CD4-positive, alpha-beta T cell treated with Interleukin-6 at 100 ng/mL for 8 hours (primary cell): ENCODE data around the gene NF1.
"Not testable (repeated sequence)": the region's sequence is repeated elsewhere in the genome, so short reads cannot be mapped to it uniquely, and the experiment has no call there.

Experiments
- DNase-seq: peaks from one replicate; pipeline ENCODE4 v3.0.0-alpha.2; 2020; ENCODE audit warnings: mixed read lengths, low spot score

NF1 gene

GRCh38 chr17:31178951-31179350, 84.2 kb downstream of the NF1 start:
- not testable (repeated sequence) for DNase-seq

DNA sequence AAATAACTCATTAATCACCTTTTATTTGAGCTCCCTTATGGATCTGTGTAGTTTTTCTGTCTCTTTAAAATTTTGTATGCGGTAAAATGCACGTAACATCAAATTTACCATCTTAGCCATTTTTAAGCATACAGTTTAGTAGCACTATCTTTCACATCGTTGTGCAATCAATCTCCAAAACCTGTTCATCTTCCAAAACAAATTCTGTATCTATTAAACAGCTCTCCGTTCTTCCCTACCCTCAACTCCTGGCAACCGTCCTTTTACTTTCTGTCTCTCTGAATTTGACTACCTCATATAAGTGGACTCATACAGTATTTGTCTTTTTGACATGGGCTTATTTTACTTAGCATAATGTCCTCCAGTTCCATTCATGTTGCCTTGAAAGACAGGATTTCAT, 100.5 kb downstream of the NF1 start:
- DNase-seq, result no peak

- no peak for DNase-seq
Observed at GRCh38 chr17:31198026-31198425, 103.2 kb downstream of the NF1 start.

- DNase-seq, result not testable (repeated sequence)
Observed at GRCh38 chr17:31198666-31199065, 103.9 kb downstream of the NF1 start.

DNA sequence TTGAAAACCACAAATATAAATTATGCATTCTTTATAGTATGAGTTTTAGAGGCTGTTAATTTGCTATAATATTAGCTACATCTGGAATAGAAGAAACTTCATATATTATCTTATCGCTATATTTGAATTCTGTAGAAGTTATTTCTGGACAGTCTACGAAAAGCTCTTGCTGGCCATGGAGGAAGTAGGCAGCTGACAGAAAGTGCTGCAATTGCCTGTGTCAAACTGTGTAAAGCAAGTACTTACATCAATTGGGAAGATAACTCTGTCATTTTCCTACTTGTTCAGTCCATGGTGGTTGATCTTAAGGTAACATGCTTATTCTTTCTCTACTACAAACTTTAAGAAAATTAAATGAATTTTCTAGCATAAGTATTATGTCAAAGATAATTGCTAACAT, 105.5 kb downstream of the NF1 start:
- DNase-seq, result no peak

DNA sequence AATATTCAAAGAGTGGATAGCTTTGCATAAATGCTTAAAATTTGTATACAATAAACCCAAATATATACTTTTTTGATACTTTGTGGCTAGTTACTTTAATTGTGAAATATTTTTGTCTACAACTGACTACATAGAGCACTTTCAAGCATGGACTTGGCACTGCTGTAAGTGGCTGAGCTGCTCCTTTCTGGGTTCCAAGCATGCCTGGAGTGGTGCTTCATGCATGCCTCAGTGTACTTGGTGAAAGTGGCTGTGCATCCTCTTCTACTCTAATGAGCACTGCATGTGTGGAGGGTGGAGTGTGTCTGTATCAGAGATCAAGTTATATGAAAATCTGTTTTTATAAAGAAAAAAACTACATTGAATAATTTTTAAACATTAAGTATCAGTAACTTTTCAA, 108.2 kb downstream of the NF1 start:
- DNase-seq, result no peak

DNA sequence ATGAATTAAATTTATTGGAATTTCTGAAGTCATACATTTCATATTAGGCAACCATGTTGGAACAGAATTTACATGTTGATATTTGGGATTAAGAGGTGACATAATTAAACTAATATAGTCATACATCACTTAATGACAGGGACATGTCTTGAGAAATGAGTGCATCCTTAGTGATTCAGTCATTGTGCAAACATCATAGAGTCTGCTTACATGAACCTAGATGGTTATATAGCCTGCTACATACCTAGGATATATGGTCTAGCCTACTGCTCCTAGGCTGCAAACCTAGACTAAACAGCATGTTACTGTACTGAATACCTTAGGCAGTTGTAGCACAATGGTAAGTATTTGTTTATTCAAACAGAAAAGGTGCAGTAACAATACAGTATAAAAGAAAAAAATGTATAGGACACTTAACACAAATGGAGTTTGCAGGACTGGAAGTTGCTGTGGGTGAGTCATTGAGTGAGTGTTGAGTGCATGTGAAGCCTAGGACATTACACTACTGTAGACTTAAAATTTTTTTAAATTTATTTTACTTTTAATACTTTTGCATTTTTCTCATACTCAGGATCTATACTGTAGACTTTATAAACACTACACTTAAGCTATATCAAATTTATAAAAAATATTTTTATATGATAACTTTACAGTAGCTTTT, 116.7 kb downstream of the NF1 start:
- DNase-seq, result no peak

- peak; percentile 31 for DNase-seq
Observed at GRCh38 chr17:31216031-31216751, 121.4 kb downstream of the NF1 start.

DNA sequence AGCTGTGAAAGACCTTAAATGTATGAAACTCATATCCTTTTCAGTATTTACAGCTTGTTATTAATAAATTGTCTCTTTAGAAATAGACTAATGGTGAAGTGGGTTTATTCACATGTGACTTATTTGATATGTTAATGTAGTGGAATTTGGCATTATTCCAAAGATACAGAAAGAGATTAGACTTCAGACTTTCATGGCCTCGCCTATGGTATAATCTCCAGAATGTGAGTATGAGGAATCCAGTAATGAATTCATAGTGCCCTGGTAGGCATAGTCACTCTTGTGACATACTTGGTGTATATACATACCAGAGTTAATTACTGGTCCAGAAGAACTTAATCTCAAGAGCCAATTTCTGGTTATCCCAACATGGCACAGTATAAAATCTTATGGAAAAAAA, 129.6 kb downstream of the NF1 start:
- DNase-seq, result no peak

DNA sequence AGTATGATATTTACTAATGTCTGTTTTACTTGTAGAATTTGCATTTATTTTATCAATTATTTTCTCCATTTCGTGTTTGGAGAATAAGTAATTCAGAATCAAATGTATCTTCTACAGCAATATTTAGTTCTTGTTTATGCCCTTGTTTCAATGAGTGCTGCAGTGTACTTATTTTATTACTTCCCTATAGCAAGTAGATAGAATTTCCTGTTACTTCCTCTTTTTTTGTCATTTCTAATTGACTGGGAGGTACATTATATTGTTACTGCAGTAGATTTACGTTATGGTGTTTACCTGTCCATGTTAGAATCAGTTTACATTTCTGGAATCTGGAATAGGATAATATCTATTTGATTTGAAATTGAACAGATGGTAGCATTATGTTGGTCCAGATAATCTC, 131.1 kb downstream of the NF1 start:
- no peak for DNase-seq

GRCh38 chr17:31226373-31226772, 131.6 kb downstream of the NF1 start:
- DNase-seq, result no peak

DNA sequence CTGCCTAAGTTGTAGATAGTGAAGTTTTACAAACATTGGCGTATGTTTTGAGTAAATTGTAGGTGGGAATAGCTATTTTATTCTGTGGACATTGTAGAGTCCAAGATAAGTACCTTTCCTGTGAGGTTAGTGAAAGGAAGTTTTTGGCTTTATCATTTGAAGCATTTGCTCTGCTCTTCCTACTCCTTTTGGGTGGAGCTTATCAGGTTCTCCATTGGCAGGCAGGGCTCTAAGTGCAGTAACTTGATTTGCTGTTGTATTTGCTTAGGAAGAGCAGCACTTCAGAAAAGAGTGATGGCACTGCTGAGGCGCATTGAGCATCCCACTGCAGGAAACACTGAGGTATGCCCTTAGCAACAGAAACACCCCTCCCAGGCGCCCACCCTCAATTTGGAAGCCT, 132.2 kb downstream of the NF1 start:
- no peak for DNase-seq

GRCh38 chr17:31231852-31232251, 137.1 kb downstream of the NF1 start:
- no peak for DNase-seq

- no peak for DNase-seq
Observed at GRCh38 chr17:31235110-31235509, 140.3 kb downstream of the NF1 start.

DNA sequence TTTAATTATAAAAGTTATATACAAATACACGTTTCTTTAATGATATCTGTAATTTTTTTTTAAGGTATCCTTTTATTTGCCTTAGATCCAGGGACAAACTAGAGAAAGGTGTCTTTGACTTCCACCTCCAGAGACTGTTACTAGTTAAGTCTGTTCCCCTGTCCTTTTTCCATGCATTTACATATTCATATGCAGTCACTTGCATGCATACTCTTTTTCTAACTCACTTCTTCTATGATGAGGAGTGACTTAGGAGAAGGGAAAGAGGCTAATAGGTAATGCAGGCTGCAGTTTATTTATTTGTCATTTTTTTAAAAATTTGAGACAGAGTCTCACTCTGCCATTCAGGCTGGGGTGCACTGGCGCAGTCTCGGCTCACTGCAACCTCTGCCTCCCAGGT, 141.4 kb downstream of the NF1 start:
- no peak for DNase-seq

- DNase-seq, result no peak
Observed at GRCh38 chr17:31236712-31237111, 141.9 kb downstream of the NF1 start.

DNA sequence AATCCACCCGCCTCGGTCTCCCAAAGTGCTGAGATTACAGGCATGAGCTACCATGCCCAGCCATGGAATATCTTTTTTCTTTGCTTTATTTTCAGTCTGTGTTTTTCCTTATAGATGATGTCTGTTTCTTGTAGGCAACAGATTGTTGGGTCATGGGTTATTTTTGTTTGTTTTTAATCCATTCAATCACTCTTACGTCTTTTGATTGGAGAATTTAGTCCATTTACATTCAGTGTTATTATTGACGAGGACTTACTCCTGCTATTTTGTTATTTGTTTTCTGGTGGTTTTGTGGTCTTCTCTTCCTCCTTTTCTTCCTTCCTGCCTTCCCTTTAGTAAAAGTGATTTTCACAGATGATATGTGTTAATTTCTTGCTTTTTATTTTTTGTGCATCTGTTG, 146.3 kb downstream of the NF1 start:
- no peak for DNase-seq

GRCh38 chr17:31248986-31249834, 154.4 kb downstream of the NF1 start:
- DNase-seq, result no peak

GRCh38 chr17:31249835-31250141, 155.0 kb downstream of the NF1 start:
- DNase-seq, result no peak

DNA sequence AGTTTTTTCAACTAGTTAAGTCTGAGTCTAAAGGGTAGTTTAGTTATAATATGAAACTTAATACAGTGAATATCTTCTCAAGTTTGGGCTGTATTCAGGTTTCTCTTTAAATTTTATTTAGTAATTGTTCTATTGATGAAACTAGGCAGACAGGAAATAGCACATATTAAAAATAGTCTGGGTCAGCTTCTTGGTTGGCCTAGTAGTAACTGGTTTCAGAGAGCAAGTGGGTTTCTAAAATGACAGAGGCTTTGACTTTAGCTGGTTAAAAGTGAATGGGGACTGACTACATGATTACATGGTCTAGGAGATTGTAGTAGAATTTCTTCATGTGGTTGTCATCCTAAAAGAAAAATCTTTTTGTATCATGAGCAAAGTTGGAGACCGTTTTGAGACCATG, 155.5 kb downstream of the NF1 start:
- DNase-seq, result no peak

DNA sequence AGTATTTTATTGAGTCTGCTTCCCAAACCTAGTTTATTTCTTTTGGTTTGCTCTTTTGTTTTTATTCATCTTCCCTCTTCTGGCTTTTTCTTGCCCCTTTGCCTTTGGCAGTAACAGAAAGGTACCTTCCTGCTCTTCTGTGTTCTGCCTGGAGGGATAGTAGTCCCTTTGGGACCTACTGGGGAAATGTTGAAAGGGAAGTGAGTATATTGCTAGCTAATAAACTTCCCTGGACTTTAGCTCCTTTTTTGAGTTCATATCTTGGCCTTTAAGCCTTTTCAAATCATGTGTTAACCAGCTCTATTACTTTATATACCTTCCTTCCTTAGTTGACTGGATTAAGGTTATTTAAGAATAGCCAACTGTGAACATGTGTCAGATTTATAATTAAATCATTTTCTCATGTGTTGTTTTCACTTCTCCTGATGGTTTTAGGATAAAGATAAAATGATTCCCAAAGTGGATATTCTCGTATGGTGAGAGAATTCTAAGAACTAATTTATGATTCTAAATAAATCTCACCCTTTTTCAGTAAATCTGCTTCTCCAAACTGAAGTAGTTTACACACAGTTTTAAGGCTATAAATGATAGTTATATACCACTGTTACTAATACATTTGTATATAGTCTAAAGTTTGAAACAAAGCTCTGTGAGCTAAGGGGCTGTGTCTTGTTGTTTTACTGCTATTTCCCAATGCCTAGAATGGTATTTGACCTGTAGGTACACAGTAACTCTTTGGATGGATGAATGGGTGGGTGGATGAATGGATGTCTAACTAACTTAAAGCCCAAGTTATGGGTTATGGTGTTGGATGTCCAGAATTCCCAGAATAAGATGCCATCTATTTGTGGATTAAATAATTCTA, 156.6 kb downstream of the NF1 start:
- DNase-seq, result no peak

- DNase-seq, result no peak
Observed at GRCh38 chr17:31251970-31252328, 157.2 kb downstream of the NF1 start.
